NOMO-1 (cell line): ENCODE measurements around the gene GOLT1B.

Source experiments
- DNase-seq, 2 experiments: peaks; one replicate each; lab custom pipeline; 2025; ENCODE audit not compliant: unreplicated experiment in 2 of 2; lab: John Stamatoyannopoulos, UW

GOLT1B gene

DNA sequence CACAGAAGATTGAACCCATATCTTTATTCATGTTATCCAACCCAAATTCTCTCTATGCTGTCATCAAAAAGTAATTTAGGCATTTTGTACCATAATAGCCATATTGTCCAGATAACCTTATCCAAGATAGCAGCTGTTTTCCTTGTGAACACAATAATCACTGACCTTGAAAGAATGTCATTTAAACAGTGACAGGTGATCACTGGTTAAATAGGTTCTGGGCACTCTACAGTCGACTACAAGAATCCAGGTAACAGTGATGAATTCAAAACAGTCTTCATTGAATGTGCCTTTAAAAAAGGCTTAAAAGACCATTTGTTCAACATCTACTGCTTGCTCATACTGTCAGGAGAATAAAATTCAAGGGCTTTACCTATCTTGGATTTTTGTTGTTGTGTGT lies 20.0 kb downstream of the GOLT1B start:
- DNase-seq: no peak

DNA sequence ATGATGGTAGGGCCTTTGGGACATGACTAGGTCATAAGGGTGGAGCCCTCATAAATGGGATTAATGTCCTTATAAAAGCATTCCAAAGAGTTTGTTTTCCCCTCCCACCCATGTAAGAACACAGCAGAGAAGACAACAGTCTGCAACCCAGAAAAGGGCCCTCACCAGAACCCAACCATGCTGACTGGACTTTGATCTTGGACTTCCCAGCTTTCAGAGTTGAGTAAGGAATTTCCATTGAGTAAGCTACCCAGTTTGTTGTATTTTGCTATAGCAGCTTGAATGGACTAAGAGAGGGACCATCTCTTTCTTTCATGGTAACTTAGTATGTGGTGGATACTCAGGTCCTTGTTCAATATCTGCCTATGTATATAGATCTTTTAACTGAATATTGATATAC lies 21.6 kb downstream of the GOLT1B start:
- no peak for DNase-seq

DNA sequence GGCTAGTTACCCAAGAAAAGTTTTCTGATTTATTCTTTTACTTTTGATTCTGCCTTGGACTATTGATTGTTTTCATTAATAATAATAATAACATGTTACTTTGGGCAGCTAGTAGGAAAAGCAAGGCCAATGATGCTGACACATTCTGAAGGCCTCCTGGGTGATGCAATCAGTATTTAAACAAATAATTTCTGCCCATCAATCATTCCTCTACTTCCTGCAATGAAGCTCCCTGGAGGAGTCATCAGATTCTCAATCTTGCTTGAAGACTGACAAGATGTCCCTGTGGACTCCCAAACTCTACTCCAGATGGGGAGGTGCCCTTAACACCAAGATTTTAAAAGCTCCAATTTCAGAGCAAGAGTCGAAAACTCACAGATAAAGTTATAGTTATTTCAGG lies 24.5 kb downstream of the GOLT1B start, which contains the start of gene SPX:
Gene SPX (plus strand): TSS at position 244 of the 400 bp plus-strand sequence. CDS start 177 bp downstream, outside the sequence.
- no peak for DNase-seq

DNA sequence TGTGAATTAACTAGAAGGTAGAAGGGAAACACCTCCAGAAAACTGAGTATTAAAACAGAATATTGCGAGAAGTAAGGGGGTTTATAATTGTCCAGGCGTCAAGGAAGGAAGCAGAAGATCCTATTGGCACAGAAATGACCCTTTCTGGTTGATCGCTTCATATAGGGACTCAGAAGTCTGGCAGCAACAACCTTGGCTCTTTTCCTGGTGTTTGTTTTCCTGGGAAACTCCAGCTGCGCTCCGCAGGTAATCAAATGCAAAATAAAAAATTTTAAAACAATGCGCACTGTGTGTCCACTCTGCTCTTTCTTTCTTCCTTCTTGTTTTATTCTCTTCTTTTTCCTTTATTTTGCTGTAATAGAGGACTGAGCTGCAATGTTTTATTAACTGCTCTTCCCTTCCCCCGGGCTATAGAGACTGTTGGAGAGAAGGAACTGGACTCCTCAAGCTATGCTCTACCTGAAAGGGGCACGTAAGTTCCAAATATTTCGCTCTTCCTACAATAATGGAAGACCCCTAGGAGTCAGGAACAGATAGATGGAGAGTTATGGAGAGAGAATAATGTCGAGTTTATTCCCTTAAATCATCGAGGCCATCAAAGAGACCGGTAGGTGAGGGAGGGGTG lies 25.2 kb downstream of the GOLT1B start:
- no peak for DNase-seq

DNA sequence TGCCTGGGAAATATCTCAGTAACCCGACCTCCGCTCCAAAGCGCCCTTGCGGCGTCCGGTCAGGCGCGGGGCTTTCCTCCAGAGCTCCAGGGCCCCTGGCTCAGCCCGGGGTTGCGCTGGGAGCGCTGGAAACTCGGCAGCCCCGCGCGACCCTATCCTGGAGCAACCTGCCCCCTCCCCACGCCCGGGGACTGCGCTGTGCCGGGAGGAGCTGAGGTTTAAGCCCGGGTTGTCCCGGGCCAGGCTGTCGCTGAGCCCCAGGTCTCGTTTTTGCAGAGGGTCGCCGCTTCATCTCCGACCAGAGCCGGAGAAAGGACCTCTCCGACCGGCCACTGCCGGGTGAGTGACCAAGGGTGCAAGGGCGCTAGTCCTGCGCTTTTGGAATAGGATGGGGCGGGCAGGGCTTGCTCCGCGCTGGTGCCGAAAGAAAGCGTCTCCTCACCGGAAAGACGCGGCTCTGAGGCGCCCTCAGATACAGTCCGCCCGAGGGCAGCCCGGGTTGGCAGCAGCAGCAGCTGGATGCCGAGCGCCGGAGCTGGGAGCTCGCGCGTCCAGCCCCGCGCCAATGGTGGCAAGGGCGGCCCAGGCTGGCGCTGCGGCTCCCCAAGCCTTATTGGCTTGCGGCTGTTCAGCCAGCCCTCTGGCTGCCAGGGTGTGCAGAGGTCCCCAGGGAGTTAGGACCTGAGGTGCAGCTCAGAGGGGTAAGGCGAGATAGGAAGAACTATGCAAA lies 26.0 kb downstream of the GOLT1B start:
- no peak for DNase-seq

DNA sequence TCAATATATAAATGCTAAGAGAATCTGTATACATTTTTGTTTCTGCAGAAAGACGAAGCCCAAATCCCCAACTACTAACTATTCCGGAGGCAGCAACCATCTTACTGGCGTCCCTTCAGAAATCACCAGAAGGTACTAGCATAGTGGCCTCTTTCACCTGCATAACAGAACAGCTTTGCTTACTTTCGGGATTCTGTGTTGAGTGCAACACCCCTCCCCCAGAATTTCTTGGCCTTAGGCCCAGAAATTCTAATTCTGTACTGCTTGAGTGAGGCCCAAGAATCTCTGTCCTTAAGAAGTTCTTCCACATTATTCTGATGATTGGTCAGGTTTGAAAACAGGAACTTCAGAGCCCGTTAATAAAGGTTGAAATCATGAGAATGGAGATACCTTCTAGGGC lies 27.4 kb downstream of the GOLT1B start:
- no peak for DNase-seq

DNA sequence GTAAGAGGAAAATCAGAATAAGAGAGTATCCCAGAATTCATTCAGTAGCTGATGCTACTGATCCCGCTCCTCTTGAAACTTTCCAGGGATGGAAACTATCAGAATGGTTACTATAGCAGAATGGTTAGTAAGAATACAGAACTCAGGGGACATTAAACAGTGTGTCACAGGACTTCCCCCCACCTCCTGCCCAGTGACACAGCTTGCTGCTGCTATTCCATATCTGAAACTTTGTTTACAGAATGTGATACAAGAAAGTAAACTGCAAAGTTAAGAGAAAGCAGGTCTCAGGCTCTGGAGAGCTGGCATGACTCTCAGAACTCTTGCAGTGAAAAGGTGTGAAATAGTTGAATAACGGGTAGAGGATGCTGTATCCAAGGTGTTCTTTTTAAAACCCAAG lies 27.9 kb downstream of the GOLT1B start:
- no peak for DNase-seq

DNA sequence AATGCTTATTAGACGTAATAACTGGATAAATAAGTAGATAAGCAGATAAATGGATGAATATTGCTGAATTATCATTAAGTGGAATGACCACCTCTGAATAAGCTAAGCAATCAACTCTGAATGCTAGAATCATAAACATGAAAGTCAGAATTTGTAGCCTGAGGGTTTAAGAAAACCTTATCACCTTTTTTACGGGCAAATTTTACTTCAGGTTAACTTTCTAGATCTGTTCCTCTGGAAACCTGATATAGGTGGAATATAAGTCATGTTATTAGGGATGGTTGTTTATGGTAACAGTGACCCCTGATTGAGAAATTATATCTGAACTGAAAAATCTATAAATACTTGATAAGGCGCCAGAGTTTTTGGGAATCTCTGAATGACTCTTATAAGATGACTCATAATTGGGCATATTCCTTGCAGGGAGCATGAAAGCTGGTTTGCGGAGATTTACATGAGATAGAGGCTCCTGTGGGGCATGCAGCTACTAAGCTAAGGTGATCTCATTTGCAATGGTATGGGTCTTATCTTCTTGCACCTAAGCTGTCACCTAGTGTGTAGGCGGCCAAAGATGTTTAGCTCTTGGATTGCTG lies 36.6 kb downstream of the GOLT1B start:
- no peak for DNase-seq

DNA sequence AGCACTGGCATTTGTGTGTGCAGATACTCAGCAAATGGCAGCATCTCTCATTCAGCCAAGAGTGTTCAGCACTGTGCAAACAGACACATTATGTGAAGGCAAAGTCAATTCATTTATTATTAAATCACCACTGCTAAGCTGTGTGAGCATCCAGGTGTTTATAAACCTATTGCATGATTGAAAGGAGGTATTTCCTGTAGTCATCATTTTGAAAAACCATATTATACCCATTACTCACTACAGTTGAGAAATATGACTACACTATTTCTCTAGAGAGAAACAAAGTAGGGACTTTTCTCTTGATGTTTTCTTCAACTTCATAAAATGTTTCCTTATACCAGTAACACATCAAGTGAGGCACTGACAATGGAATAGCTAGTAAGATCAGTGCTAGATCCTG lies 38.2 kb downstream of the GOLT1B start:
- DNase-seq: no peak

DNA sequence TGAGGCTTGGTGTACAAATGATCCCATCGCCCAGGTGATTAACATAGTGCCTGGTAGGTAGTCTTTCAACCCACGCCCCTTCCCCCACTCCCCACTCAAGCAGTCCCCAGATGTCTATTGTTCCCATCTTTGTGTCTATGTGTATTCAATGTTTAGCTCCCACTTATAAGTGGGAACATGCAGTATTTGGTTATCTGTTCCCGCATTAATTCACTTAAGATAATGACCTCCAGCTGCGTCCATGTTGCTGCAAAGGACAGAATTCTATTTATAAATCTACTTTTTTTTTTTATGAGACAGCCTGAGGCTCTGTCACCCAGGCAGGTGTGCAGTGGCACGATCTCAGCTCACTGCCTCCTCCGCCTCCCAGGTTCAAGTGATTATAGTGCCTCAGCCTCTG lies 40.2 kb downstream of the GOLT1B start:
- DNase-seq: no peak

DNA sequence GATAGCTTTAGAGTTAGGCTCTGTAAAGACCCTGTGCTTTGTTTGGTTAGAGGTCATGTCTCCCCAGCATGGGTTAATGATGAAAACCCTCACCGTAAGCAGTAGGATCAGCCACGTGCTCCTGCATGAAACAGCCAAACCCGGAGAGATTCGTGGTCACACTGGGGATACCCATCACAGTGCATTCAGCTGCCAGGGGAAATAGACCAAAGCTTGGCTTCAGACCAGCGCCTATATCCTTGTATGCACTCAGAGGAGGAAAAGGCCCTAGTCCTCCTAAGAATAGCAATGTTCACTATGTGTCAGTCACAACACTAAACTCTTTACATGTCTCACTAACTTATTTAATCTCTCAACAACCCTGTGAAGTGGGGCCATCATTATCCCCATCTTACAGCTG lies 40.8 kb downstream of the GOLT1B start:
- no peak for DNase-seq

DNA sequence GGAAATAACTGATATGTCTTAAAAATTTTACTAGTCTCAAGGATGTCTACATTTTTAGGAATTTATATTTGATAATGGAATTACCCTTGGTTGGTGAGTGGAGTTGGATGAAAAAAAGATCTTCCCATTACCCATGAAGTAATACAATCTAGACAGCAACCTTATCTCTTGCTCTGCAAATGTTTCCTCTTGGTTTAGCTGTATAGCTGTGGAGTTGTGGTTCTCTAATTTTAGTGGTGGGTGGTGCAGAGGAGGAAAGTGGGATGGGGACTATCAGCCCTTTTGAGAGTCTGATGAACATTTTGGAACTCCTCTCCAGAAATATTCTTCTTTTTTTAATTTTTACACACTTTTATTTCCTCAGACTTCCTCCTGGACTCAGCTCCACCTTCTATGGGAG lies 41.6 kb downstream of the GOLT1B start:
- no peak for DNase-seq

DNA sequence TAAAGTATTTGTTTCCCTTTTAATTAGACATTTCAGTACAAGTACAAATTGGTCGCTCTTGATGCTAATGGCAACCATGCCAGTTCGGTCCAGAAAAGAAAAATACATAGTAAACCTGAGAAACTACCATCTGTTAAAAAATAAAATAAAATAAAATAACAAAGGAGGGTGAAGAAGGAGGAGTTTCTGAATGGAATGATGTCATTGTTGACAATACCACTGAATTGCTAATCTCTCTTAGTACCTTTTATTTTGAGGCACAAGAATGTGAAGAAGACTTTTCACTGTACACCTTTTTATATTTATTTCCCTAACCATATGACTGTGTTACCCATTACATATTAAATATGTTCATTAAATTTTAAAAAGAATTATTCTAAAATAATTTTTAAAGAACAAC lies 44.0 kb downstream of the GOLT1B start:
- no peak for DNase-seq

DNA sequence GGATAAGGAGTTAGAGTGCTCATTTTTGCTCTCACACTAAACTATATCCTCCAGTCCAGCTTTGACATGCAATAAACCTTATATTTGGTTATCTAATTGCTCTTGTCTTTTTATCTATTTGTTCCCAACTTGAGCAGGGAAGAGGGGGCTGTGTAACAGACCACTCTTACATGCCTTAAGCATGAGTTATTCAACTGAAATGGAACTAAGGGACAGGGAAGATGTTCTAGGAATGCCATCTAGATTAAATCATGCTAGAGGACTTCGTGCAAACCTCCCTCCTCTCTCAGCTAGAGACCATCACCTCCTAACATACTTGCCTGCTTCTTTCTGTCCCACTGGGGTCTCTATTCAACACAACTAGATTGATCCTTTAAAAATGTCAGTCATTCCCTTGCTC lies 45.1 kb downstream of the GOLT1B start:
- DNase-seq: no peak

DNA sequence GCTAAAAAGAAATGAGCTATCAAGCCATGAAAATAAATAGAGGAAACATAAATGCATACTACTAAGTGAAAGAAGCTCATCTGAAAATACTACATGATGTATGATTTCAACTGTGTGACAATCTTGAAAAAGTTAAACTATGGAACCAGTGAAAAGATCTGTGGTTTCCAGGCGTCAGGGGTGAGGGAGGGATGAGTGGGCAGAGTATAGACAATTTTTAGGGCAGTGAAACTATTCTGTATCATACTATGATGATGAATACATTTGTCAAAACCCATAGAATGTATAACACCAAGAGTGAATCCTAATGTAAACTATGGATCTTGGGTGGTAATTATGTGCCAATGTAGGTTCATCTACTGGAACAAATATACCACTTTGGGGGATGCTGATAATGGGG lies 45.8 kb downstream of the GOLT1B start:
- no peak for DNase-seq

DNA sequence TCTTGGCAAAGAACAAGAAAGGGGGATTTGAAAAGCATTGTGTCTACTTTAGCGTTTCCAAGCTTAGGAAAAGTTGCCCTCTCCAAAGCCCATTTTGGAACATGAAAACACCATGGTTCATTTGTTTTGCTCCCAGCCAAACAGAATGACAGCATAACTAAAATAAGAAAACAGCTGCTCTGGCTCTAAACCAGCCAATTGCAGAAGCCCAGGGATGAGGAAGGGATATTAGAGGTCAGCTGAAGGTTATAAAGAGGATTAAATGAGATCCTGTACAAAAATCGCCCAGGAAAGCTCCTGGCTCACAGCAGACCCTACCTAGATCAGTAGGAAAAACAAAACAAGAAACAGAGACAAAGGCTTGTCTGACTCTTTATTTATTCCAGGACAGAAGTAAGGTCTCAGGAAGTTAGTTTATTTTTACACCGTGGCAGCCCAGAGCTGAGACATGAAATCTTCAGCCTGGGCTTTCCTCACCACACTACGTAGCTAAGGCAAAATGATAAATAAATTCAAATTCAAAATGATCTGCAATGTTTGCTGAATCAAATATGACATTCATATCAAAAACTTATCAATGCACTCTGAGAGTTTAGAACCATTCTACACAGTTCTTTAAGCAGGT lies 50.4 kb downstream of the GOLT1B start:
- no peak for DNase-seq

DNA sequence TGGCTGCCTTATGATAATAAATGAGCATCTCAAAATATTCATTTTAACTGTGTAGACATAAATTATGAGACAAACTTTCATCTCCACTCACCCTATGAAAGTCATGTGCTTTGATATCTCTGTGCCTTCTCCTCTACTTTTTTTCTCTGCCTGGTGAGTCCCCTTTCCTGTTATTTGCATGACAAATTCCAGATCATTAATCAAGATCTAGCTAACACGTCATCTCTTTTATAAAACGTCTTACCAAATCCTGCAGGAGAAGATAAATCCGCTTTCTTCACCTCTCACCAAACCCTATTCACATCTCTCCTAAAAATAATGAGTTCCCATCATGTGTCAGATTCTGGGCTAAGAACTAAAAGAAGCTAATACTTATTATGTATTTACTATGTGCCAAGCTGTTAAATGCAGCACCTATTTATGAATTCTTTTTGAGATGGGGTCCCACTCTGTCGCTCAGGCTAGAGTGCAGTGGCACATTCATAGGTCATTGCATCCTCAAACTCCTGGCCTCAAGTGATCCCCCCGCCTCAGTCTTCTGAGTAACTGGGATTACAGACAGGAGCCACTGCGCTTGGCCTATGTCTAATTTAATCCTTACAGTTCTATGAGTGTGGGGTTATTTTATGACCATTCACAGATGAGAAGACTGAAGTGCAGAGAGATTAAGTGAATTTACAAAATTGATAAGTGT lies 51.2 kb downstream of the GOLT1B start:
- DNase-seq: no peak

DNA sequence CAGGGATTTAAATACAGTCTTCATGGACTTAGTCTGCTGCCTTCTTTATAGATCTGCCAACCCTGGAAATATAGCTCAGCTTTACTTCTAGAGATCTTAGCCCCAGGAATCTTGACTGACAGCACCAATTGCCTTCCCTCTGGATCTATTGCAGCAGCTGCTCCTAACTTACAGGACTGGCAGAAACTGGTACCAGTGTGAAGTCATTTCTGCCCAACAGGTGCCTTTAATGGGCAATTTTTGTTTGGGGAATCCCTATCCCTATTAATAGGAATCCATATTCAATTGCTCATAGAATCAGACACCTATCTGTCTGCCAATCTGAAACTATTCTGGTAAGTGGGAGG lies 51.7 kb downstream of the GOLT1B start:
- DNase-seq: no peak

DNA sequence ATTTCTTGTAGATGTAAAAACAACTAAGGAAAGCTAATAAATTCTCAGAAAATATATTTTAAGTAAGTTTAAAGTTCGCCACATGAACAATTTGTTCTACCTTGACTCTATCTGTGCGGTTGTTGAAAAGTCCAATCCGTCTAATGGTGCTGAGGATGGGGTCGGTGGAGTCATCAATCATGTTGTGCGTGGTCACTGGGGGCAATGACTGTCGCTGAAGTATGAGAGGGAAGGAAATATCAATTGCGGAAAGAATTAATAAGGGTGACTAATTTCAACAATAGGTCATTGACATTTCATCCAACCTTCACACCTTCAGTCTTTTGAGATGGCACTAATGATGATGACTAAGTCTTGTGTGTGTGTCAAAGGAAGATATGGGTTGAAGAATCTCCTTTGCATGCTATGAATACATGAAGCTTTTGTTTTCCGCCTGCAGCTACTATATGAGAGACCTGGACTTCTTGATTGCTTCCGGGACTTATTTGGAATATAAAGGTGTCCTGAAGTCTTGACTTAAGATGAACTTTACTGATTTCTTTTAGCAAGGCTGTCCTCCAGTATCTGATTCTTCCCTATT lies 56.6 kb downstream of the GOLT1B start:
- no peak for DNase-seq

DNA sequence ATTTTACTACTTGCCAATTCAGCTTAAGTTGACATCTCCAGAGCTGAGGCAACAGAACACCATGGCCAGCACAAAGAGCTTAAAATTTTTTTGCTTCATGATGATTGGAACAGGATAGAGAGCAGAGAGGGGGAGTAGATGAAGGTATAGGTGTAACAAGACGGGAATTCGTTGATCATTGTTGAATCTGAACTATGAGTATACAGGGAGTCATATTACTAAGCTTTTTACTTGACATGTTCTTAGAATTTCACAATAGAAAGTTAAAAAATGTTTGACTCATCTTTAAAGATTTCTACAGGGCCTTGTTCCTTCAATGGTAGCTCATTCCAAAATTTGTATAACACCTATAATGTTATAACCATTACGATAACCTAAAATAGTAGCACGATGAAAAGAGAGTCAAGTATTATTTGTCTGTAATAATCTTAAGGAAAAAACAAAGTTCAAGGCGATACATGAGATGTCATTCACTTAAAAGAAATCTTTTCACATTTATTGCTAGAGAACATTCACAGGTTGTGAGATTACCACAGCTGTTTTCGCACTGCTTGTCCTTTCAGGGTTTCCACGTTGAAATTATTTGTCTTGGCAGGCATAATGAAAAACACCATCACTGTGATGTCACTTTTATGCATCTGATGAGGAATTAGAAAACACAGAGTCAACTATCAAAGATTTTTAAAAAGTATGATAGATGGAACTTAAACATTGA lies 58.4 kb downstream of the GOLT1B start:
- DNase-seq: no peak
